ENCODE results near the gene NXN.

DNA sequence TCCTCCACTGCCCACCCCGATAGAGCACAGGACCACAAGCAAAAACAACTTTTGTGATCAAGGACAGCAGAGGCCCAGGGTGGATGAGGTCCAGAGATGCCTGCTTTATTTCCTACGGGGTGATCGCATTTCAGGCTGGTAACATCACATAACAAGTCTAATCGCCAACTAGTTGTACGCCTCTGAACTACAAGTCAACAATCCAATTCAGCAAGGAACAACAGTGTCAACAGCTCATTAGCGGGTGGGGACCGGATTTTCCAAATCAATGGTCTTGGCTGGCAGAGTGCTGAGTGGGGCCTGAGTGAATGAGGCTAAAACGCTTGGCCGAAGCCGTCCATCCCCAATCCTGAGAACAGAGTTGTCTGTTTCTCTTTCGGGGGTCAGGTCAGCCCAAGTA lies 180.3 kb downstream of the NXN start:
- TF ChIP-seq POLR2A (IDR thresholded peaks at IDR 0.05) = no peak
- TF ChIP-seq, protein P1, sequence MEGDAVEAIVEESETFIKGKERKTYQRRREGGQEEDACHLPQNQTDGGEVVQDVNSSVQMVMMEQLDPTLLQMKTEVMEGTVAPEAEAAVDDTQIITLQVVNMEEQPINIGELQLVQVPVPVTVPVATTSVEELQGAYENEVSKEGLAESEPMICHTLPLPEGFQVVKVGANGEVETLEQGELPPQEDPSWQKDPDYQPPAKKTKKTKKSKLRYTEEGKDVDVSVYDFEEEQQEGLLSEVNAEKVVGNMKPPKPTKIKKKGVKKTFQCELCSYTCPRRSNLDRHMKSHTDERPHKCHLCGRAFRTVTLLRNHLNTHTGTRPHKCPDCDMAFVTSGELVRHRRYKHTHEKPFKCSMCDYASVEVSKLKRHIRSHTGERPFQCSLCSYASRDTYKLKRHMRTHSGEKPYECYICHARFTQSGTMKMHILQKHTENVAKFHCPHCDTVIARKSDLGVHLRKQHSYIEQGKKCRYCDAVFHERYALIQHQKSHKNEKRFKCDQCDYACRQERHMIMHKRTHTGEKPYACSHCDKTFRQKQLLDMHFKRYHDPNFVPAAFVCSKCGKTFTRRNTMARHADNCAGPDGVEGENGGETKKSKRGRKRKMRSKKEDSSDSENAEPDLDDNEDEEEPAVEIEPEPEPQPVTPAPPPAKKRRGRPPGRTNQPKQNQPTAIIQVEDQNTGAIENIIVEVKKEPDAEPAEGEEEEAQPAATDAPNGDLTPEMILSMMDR (IDR thresholded peaks at IDR 0.05) = no peak
